Lower leg skin (tissue), 4 donors: Measurements from ENCODE around the gene METRN. TPM values are rescaled to one million over a fixed set of nuclear protein-coding genes. Genes with fewer than 3 reads are reported as not detected.

Source experiments
- DNase-seq, 2 donors: peaks; one replicate each; pipeline ENCODE4 v3.0.0-alpha.2; 2019; ENCODE audit warnings: low spot score in 2 of 2
- H3K4me3 ChIP-seq: fragments of 200-600 bp; sonication (generic); 2 replicates; pipeline ENCODE4 v1.5.1; 2017; ENCODE audit warnings: mild to moderate bottlenecking, low read depth; ENCODE audit not compliant: poor library complexity, severe bottlenecking
- CTCF ChIP-seq, 3 donors: fragments of 450-650 bp; IDR thresholded peaks; one replicate each; pipeline ENCODE4 v1.5.1; 2016; ENCODE audit warnings: antibody characterized with exemption in 3 of 3, mild to moderate bottlenecking in 3 of 3, moderate library complexity in 2 of 3
- POLR2A ChIP-seq, 2 donors: fragments of 450-650 bp; IDR thresholded peaks; one replicate each; pipeline ENCODE4 v1.6.1; 2016 to 2017; ENCODE audit warnings: antibody characterized with exemption in 2 of 2, mild to moderate bottlenecking in 1 of 2, moderate library complexity in 1 of 2
- WGBS, 2 donors: methylation state at CpG; one replicate each; pipeline ENCODE4 v1.1.5; 2018; 5-methylcytosine and 5-hydroxymethylcytosine counted together
- intact Hi-C: fragments of 100-400 bp; cut with DNase I; formaldehyde crosslinking; loops from one replicate; pipeline ENCODE4 v1.15.0; 2023; ENCODE audit warnings: low total_unique reads
- total RNA-seq, 4 donors: library from RNA; depleted of rRNA; stranded (reverse); fragments of >200 nt; gene quantifications; one replicate each; pipeline ENCODE4 v1.1.0, GENCODE V29; 2016

The METRN gene
- total RNA-seq, 4 donors from 2014 or later: 24.2 to 48.4 (median 36.0) TPM

GRCh38 chr16:706189-707061 is 8.5 kb upstream of the METRN start:
- no peak overlapping the region for H3K4me3 ChIP-seq
- intact Hi-C loops: no loop called here
- 3 to 6% methylated on average over 31 to 39 of the region's 49 CpGs for WGBS, 2 donors
- TF ChIP-seq POLR2A (IDR thresholded peaks at IDR 0.05) (no peak), CTCF (IDR thresholded peaks at IDR 0.05) (no peak)
- no peak for DNase-seq

GRCh38 chr16:707062-707538 is 7.8 kb upstream of the METRN start:
- no peak for TF ChIP-seq CTCF (IDR thresholded peaks at IDR 0.05)
- no peak for TF ChIP-seq POLR2A (IDR thresholded peaks at IDR 0.05)
- DNase-seq: no peak
- no peak overlapping the region for H3K4me3 ChIP-seq
- WGBS, 2 donors: 11 to 28% methylated on average over 12 to 14 of the region's 14 CpGs
- intact Hi-C loops: no loop called here

- H3K4me3 ChIP-seq: no peak overlapping the region
- no peak for DNase-seq
- WGBS, 2 donors: 30 to 46% methylated on average over 3 of the region's 3 CpGs
- TF ChIP-seq CTCF (IDR thresholded peaks at IDR 0.05) (no peak), POLR2A (IDR thresholded peaks at IDR 0.05) (no peak)
- intact Hi-C loops: no loop called here
Measured at GRCh38 chr16:708019-708418, 6.9 kb upstream of the METRN start.

GRCh38 chr16:708959-709358 is 6.0 kb upstream of the METRN start:
- 79 to 83% methylated on average over 3 of the region's 4 CpGs for WGBS, 2 donors
- intact Hi-C loops: no loop called here
- DNase-seq: no peak
- no peak overlapping the region for H3K4me3 ChIP-seq
- TF ChIP-seq POLR2A (IDR thresholded peaks at IDR 0.05): no peak
- TF ChIP-seq CTCF (IDR thresholded peaks at IDR 0.05): no peak

- TF ChIP-seq POLR2A (IDR thresholded peaks at IDR 0.05) (no peak), CTCF (IDR thresholded peaks at IDR 0.05) (no peak)
- 20 to 25% methylated on average over 28 to 29 of the region's 30 CpGs for WGBS, 2 donors
- intact Hi-C loops: loop anchor here (5.0 to 10.0 kb wide), 2 partner anchors 72 to 385 kb away; partner anchors contain the start of gene C1QTNF8
- no peak for DNase-seq
- H3K4me3 ChIP-seq: no peak overlapping the region
Measured at GRCh38 chr16:709566-710499, 5.1 kb upstream of the METRN start.
